ENCODE data around the gene GNB1L.

Gene GNB1L

DNA sequence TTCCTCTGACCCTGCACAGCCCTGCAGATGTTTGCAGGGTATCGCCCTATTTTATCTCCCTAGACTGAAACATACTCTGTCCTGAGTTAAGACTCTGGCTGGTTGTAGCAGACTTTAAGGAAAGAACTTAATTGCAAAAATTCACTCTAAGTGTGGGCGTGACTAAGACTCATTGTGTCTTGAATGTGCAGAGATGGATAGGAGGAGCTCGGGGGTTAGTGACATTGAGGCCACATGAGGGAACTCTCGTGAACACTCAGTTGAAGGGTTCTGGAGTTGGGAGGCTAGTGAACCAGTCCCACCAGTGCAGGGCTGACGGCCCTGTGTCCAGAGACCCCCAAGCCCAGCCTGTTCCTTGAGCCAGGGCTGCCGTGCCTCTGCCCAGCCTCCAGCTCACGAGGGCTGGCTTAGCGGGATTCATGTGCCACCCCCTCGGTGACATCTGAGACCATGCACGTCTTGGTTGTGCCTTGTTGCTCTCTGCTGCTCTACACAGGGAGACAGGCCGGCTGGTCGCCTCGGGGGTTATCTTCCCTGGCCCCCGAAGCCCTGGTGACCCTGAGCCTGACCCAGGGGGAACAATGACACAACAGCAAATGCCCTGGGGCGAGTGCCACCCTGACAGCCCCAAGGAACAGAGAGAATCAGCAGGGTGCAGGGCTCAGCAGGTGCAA, 105.5 kb downstream of the GNB1L start:
- no peak for DNase-seq (ENCODE audit: low spot score)

DNA sequence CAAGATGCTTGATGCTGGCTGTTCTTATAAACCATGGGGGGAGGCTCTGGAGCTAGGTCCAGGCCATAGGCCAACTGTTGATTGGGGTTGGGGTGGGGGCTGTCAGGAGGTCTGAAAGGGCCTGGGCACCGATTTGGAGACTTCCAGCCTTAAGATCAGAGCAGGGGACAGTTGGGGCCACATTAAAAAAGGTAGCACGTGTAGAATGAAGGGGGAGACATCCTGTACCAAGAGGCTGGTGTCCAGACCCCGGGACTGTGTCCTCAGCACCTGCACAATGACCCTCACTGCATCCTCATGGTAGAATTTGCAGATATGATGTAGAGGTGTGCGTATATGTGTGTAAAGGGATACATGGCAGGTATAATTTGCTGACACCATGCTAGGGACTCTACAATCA, 106.5 kb downstream of the GNB1L start:
- DNase-seq (ENCODE audit: low spot score) = no peak

DNA sequence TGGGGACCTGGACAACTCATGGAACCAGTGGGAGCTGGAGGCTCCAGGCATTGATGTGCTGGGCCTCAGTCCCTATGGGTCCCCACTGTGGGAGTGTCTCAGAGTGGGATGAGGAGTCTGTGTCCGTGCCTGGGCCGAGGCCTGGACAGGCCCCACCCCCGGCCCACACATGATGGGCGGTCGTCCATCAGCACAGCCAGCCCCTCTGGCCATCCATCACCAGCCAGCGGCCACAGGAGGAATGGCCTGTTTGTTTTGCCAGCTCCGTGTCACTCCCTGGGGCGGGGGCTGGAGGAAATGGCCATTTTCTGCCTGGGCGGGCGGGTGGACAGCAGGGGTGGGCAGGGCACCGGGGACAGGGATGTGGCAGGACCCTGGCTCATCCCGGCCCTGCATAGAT, 107.1 kb downstream of the GNB1L start:
- DNase-seq (ENCODE audit: low spot score) = no peak

GRCh38 chr22:19746726-19747125, 107.9 kb downstream of the GNB1L start:
- no peak for DNase-seq (ENCODE audit: low spot score)

- DNase-seq (ENCODE audit: low spot score) = no peak
These were observed 109.2 kb downstream of the GNB1L start for GRCh38 chr22:19745155-19746101.

- DNase-seq (ENCODE audit: low spot score) = no peak
These were observed 110.2 kb downstream of the GNB1L start for GRCh38 chr22:19744350-19745006.

DNA sequence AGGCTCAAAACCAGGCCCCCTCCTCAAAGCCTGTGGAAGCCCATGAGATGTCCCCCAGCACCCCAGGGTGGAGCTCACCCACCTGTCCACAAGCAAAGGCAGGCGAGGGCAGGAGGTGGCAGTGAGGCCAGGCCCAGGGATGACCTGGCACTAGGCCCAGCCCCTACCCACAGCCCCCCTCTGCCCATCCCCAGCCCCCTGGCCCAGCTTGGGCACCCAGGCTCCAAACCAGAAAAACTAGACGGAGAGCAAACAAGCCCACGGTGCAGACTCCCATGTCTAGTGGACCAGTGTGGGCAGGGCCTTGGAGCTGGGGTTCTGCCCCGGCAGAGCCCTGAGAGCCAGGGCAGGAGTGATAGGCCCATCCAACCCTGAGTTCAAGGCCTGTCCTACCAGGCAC, 111.0 kb downstream of the GNB1L start:
- no peak for DNase-seq (ENCODE audit: low spot score)

DNA sequence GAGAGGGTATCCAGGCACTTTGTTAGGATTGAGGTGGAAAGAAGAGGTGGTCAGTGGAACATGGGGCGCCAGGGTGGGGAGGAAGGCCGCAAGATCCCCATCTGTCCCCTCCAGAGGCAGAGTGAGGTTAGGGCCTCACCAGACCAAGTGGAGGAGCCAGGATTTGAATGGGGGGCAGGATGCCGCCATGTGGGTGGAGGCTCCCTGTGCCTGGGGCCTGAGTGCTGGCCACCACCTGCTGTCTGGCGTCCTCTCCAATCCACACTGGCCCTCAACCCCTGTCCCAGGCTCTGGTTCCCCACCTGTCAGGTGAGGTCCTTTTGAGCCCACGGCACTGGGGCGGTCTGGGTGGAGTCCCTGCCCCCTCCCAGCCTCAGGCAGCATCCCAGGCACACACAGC, 111.6 kb downstream of the GNB1L start:
- DNase-seq (ENCODE audit: low spot score) = no peak

- no peak for DNase-seq (ENCODE audit: low spot score)
These were observed 112.3 kb downstream of the GNB1L start for GRCh38 chr22:19742160-19743066.

DNA sequence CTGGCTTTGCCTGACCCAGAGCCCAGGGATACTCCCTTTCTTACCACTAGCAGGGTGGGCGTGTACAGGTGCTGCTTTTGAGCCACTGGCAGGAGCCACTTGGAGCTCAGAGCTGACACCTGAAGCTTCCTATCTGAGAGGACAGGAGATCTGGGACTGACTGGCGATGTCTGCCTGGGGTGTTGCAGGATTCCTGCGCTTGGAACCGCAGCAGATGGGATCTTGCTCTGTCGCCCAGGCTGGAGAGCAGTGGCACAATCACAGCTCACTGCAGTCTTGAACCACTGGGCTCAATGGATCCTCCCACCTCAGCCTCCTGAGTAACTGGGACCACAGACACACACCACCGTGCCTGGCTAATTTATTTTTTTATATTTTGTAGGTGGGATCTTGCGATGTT, 113.6 kb downstream of the GNB1L start:
- no peak for DNase-seq (ENCODE audit: low spot score)

DNA sequence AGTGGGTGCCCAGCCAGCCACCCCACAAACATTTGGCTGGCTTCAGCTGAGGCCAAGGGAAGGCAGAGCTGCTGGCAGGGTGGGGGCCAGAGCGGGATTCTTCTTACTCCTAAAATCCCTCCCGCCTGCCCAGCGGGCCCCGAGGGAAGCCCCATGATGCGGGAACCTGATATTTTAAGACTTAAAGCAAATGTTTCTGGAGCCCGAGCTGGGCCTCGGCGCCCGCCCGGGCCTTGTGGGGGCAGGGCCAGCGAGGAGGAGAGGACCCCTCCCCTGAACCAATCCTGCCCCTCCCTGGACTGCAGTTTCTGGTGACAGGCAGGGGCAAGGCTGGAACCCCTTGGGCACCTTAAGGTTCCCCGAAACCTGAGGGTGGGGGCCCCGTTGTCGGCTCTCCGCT, 114.1 kb downstream of the GNB1L start:
- DNase-seq (ENCODE audit: low spot score) = no peak

DNA sequence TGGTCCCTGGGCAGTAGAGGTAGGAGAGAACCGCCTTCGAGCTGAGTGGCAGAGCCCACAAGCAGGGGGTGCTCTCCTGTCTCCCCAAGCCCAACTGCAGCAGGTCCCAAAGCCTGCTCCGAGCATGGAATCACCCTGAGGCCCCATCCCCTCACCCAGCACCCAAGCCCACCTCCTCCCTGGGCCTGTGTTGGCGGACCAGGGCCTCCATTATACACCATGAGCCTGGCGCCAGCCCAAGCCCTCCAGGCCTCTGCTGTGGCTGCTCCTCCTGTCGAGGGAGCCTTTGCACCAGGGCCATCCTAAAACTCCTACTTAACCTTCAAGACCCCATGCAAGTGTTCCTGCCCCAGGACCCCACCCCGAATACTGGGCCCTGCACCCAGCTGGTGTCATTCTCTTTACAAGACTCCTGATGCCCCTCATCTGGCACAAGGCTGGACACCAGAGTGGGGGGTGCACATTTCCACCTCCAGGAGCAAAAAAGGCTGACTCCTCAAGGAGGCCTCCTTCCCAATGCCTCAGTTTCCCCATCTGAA, 114.7 kb downstream of the GNB1L start:
- no peak for DNase-seq (ENCODE audit: low spot score)

- DNase-seq (ENCODE audit: low spot score) = no peak
These were observed 115.2 kb downstream of the GNB1L start for GRCh38 chr22:19739448-19739895.

DNA sequence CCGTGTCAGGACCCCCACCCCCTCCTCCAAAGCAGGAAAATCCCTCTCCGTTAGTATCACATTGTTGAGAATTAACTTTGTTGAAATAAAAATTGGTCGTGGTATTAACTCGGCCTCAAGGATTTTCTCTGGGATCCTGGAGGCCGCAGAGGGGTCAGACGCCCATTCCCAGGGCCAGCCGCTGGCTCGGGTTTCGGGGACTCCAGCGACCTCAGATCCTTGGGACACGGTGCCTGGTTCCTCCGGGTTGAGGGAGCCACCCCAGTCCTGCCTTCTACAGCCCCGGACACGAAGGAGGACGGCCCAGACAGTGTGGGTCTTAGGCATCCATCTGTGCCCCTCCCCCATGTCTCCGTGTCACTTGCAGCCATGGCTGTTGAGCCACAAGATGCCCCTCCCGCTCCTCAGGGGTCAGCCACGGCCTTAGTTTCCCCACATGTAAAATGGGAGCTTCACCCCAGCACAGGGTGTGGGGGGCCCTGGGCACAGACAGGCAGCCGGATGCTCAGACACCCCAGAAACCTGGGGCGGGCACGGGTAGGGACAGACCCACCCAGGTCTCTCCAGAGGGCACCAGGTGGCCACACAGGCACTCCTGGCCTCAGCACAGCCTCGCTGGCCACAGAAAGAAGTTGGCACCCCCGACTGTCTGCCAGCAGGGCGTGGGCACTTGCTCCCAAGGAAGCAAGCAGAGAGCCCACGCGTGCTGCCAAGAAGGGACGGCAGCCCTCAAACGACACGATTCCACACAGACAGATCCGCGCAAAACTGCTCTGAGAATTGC, 115.8 kb downstream of the GNB1L start:
- DNase-seq (ENCODE audit: low spot score) = no peak

GRCh38 chr22:19737846-19738663, 116.6 kb downstream of the GNB1L start:
- DNase-seq (ENCODE audit: low spot score) = no peak

- DNase-seq (ENCODE audit: low spot score) = no peak
These were observed 118.8 kb downstream of the GNB1L start for GRCh38 chr22:19735665-19736510.

GRCh38 chr22:19734837-19735382, 119.8 kb downstream of the GNB1L start:
- no peak for DNase-seq (ENCODE audit: low spot score)

- DNase-seq (ENCODE audit: low spot score) = no peak
These were observed 120.5 kb downstream of the GNB1L start for GRCh38 chr22:19734163-19734562.

Data from AG08396 (cell line).